ENCODE results near the gene GPR84. TPM values are rescaled to one million over a fixed set of nuclear protein-coding genes. Genes with fewer than 3 reads are reported as not detected.
"Not testable (repeated sequence)": the region's sequence is repeated elsewhere in the genome, so short reads cannot be mapped to it uniquely, and the experiment has no call there.

Gene GPR84
- total RNA-seq, 2 experiments from 2014 or later, result 2.4 to 2.6 TPM

DNA sequence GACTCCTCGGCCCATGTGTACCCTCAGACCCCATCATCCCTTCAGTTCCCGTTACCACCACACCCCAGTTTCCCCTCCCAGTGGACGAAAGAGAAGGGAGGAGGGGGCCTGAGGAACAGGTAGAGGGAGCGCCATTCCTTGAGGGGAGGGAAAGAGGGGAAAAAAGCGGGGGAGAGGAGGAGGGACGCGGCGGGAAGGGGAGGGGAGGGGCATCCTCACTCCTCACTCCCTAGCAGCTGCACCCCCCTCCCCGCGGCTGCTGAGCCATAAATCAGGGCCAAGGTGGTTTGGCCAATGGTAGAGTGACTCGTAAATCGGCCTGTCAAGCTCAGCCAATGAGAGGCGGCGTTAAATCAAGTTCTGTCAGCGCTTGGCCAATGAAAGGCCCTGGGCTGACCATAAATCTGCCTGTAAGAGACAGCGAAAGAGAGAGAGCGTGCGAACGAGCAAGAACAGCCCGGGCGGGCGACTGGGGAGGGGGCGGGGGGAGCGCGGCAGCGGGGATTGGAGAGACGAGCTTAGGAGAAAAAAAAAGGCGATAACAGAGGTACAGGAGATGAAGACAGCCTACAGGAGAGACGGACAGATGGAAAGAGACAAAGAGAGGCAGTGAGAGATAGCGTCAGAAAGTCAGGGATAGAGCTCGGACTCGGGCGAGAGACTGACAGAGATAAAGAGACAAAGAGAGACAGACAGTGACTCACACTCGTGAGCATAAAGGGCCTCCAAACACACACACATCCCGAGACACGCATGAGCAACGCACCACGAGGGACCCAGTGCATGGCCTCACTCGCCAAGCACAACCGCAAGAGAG lies 5.1 kb downstream of the GPR84 start:
- POLR2A ChIA-PET, result interaction anchor here (0.6 to 2.7 kb wide), 15 partner anchors 13 to 143 kb away, joined by 3 to 23 read pairs (median 4); partner anchors contain the start of genes CBX5, COPZ1, HNRNPA1 and NCKAP1L
- H3K9me3 Mint-ChIP-seq, result no peaks in the 10 kb centered on the region
- H3K27ac Mint-ChIP-seq, result no peak overlapping the region
- intact Hi-C loops (cut with micrococcal nuclease), result loop anchor here (1.0 to 2.0 kb wide), 6 partner anchors 9 to 143 kb away; partner anchors contain the start of genes CBX5 and HNRNPA1
- H3K4me3 Mint-ChIP-seq, result no peak overlapping the region
- no peaks in the 10 kb centered on the region for H3K36me3 Mint-ChIP-seq
- CTCF ChIA-PET, result interaction anchor here (0.7 to 8.3 kb wide), 20 partner anchors 8 to 151 kb away, joined by 3 to 76 read pairs (median 6); partner anchors contain the start of gene COPZ1
- H3K4me1 Mint-ChIP-seq (ENCODE audit: low read depth), result peaks cover 16% of the 10 kb centered on the region
- peak; percentile 97 for DNase-seq
- no peaks in the 10 kb centered on the region for H3K27me3 Mint-ChIP-seq

DNA sequence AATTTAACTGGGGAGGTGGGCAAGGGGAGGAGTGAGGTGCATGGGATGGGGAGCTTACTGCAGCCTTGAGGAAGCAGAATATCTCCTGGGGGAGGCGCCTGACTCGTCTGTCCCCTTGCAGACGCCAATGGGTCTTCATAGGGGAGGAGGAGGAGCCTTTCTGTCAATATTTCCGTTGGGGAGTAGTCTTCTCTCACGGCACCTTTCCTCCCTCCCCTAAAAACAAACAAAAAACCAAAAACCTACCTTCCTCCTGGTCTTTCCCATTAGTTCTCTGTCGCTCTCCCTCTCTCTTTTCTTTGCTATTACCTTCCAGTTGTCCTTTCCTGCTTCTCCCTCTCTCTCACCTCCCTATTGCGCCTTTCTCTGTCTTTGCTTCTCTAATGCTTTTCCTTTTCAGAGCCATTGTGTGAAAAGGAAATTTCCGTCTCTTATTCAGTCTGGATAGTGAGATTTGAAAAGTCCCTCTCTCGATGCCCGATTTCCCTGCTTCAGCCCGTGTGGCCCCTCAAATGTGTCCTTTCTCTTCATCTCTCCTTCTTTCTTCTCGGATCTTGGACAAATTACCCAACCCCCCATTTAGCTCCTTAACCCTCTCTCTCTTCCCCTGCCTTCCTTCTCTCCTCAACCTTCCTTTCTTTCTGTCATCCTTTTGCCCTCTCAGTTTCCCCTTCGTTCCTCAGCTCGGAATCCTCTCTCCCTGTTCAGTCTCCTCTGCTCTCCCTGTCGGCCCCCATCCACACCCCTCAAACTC lies 5.9 kb downstream of the GPR84 start:
- peaks cover 8% of the 10 kb centered on the region for H3K4me1 Mint-ChIP-seq (ENCODE audit: low read depth)
- no peak overlapping the region for H3K27ac Mint-ChIP-seq
- ChIA-PET POLR2A (interaction anchor here (0.6 to 2.7 kb wide), 13 partner anchors 21 to 142 kb away, joined by 3 to 23 read pairs (median 4); partner anchors contain the start of genes CBX5, COPZ1, HNRNPA1 and NCKAP1L), CTCF (interaction anchor here (0.8 to 8.3 kb wide), 18 partner anchors 8 to 150 kb away, joined by 3 to 76 read pairs (median 6); partner anchors contain the start of gene COPZ1)
- no peak overlapping the region for H3K4me3 Mint-ChIP-seq
- no peaks in the 10 kb centered on the region for H3K36me3 Mint-ChIP-seq
- H3K27me3 Mint-ChIP-seq, result no peaks in the 10 kb centered on the region
- peak; percentile 61 for DNase-seq
- H3K9me3 Mint-ChIP-seq, result no peaks in the 10 kb centered on the region
- intact Hi-C loops (cut with micrococcal nuclease), result loop anchor here (2.0 kb wide), 1 partner anchor 64 kb away; no protein-coding TSS in a partner anchor

DNA sequence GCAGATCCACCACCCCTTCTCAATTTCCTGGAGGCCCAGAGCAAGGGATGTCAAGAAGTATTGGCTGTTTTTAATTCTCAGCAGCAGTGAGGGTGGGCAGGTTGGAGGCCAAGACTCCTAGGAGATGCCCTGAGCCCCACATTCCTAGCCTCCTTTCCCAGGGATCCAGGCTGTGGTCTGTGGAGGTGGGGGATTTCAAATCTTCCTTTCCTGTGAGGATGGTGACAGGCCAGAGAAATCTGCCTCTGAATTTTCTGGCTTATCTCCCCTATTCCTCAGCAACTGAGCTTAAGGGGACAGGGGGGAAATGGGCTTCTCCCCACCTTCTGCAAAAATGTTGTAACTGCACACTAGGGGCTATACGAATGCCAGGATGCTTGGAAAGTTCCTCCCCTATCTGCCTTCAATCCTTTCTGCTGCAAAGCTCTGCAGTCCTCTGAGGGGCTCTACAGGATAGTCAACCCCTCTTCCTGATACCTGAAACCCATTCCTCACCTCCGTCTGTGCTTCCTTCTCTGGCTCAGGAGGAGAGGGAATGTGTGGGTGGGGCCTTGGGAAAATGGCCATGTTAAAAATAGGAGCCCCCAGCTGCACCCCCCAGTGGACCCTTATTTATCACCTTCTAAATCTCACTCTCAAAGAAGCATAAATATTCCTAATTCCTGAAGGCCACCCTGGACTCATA lies 6.6 kb downstream of the GPR84 start:
- H3K4me3 Mint-ChIP-seq, result no peak overlapping the region
- no peaks in the 10 kb centered on the region for H3K36me3 Mint-ChIP-seq
- intact Hi-C loops (cut with micrococcal nuclease), result loop anchor here (2.0 kb wide), 1 partner anchor 63 kb away; no protein-coding TSS in a partner anchor
- no peak overlapping the region for H3K27ac Mint-ChIP-seq
- H3K9me3 Mint-ChIP-seq, result no peaks in the 10 kb centered on the region
- H3K27me3 Mint-ChIP-seq, result no peaks in the 10 kb centered on the region
- CTCF ChIA-PET, result interaction anchor here (0.5 to 8.3 kb wide), 15 partner anchors 11 to 156 kb away, joined by 3 to 76 read pairs (median 11); partner anchors contain the start of gene COPZ1
- no peak for DNase-seq
- peaks cover 10% of the 10 kb centered on the region for H3K4me1 Mint-ChIP-seq (ENCODE audit: low read depth)
- POLR2A ChIA-PET, result interaction anchor here (2.3 to 2.7 kb wide), 3 partner anchors 21 to 77 kb away, joined by 7 to 23 read pairs (median 11); partner anchors contain the start of genes CBX5, COPZ1 and HNRNPA1

DNA sequence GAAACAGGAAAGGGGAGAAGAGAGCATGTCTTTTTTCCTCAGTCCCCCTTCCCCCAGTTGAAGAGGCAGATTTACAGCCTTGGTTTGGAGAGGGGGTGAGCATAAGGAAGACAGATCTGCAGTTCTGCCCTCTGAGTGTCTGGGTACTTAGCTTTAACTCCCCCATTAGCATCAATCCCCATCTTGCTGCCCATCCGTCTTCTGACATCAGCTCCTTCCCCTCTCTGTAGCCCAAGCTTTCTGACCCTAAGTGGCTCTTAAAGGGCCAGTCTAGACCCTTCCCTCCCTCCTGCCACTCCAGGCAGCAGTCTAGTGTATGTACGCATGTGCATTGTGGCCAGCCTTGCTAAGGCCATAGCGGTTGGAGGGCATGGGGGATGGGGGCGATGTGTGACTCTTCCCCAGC lies 7.3 kb downstream of the GPR84 start:
- DNase-seq, result no peak
- Mint-ChIP-seq H3K4me3 (no peak overlapping the region), H3K27ac (no peak overlapping the region), H3K27me3 (no peaks in the 10 kb centered on the region), H3K4me1 (ENCODE audit: low read depth) (peaks cover 17% of the 10 kb centered on the region), H3K9me3 (no peaks in the 10 kb centered on the region), H3K36me3 (no peaks in the 10 kb centered on the region)
- POLR2A ChIA-PET, result interaction anchor here (1.5 kb wide), 1 partner anchor 77 kb away, joined by 4 read pairs; the partner anchor contains the start of gene HNRNPA1
- intact Hi-C loops (cut with micrococcal nuclease), result no loop called here
- CTCF ChIA-PET, result interaction anchor here (0.9 to 8.3 kb wide), 8 partner anchors 12 to 105 kb away, joined by 3 to 76 read pairs (median 6); partner anchors contain the start of gene COPZ1

DNA sequence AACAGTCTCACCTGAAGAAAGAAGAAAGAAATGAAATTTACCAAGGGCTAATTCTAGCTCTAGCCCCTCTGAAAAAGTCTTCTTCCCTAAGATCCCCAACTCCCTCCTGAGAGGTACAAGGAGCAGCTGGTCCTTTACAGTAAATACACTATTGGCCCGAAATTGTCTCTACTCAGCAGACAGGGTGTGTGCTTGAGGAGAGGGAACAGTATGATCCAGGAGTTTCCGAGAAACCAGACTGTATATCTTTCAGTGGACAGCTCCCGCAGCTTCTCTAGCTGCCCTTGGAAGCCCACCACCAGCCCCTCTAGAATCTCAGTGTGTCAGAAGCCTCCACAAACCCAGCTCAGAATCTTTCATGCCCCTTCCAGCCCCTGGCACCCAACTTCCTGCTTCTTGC lies 8.1 kb downstream of the GPR84 start:
- intact Hi-C loops (cut with micrococcal nuclease), result no loop called here
- peaks cover 7% of the 10 kb centered on the region for H3K36me3 Mint-ChIP-seq
- H3K4me1 Mint-ChIP-seq (ENCODE audit: low read depth), result peaks cover 22% of the 10 kb centered on the region
- CTCF ChIA-PET, result interaction anchor here (1.5 to 8.3 kb wide), 4 partner anchors 12 to 62 kb away, joined by 5 to 76 read pairs (median 20); partner anchors contain the start of gene COPZ1
- no peaks in the 10 kb centered on the region for H3K27me3 Mint-ChIP-seq
- H3K4me3 Mint-ChIP-seq, result no peak overlapping the region
- POLR2A ChIA-PET, result interaction anchor here (1.5 kb wide), 1 partner anchor 76 kb away, joined by 4 read pairs; the partner anchor contains the start of gene HNRNPA1
- H3K9me3 Mint-ChIP-seq, result no peaks in the 10 kb centered on the region
- no peak for DNase-seq
- H3K27ac Mint-ChIP-seq, result no peak overlapping the region

DNA sequence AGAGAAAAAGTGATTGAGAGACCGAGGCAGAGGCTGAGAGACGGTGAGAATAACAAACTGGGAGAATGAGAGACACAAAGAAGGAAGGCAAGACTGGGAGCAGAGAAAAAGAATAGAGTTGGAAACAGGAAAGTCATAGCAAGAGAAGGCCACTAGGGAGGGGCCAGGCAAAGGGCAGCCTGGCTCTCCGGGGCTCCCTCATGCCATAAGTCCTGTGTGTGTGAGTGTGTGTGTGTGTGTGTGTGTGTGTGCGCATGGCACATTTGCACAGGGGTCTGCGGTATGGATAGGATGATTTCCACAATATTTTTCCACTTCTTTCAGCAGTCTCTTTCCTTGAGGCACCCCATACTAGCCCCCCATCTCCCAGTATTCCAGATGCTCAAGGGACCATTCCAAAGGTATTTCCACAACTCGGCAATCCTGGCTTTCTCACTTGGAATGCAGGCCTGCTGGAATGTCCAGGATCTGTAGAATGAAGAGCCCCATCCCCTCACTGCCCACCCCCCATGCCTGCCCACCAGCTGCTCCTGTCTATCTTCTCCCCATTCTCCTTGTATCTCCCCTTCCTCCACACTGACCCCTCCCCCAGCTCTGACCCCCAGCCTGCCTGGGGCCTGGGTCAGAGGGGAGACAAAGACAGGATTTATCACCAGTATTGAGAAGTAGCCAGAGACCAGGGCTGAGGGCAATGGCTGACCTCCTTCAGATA lies 9.0 kb downstream of the GPR84 start:
- intact Hi-C loops (cut with micrococcal nuclease), result no loop called here
- H3K9me3 Mint-ChIP-seq, result no peaks in the 10 kb centered on the region
- ChIA-PET POLR2A (no interaction called here), CTCF (interaction anchor here (1.5 kb wide), 1 partner anchor 30 kb away, joined by 5 read pairs; the partner anchor contains the start of gene COPZ1)
- H3K4me1 Mint-ChIP-seq (ENCODE audit: low read depth), result peaks cover 16% of the 10 kb centered on the region
- DNase-seq, result no peak
- H3K27ac Mint-ChIP-seq, result no peak overlapping the region
- peaks cover 15% of the 10 kb centered on the region for H3K36me3 Mint-ChIP-seq
- H3K27me3 Mint-ChIP-seq, result no peaks in the 10 kb centered on the region
- no peak overlapping the region for H3K4me3 Mint-ChIP-seq

DNA sequence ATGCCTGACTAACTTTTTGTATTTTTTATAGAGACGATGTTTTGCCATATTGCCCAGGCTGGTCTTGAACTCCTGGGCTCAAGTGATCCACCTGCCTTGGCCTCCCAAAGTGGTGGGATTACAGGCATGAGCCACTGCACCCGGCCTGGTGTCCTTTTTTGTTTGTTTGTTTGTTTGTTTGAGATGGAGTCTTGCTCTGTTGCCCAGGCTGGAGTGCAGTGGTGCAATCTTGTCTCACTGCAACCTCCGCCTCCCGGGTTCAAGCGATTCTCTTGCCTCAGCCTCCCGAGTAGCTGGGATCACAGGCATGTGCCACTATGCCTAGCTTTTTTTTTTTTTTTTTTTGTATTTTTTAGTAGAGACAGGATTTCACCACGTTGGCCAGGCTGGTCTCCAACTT lies 10.0 kb downstream of the GPR84 start:
- H3K27ac Mint-ChIP-seq; H3K27me3 Mint-ChIP-seq; DNase-seq; intact Hi-C loops (cut with micrococcal nuclease); POLR2A ChIA-PET; H3K9me3 Mint-ChIP-seq; H3K4me3 Mint-ChIP-seq: not testable (repeated sequence)
- CTCF ChIA-PET, result interaction anchor here (0.7 to 2.8 kb wide), 2 partner anchors 11 to 14 kb away, joined by 3 to 13 read pairs; no protein-coding TSS in a partner anchor
- Mint-ChIP-seq H3K36me3 (peaks cover 21% of the 10 kb centered on the region), H3K4me1 (ENCODE audit: low read depth) (peaks cover 15% of the 10 kb centered on the region)

DNA sequence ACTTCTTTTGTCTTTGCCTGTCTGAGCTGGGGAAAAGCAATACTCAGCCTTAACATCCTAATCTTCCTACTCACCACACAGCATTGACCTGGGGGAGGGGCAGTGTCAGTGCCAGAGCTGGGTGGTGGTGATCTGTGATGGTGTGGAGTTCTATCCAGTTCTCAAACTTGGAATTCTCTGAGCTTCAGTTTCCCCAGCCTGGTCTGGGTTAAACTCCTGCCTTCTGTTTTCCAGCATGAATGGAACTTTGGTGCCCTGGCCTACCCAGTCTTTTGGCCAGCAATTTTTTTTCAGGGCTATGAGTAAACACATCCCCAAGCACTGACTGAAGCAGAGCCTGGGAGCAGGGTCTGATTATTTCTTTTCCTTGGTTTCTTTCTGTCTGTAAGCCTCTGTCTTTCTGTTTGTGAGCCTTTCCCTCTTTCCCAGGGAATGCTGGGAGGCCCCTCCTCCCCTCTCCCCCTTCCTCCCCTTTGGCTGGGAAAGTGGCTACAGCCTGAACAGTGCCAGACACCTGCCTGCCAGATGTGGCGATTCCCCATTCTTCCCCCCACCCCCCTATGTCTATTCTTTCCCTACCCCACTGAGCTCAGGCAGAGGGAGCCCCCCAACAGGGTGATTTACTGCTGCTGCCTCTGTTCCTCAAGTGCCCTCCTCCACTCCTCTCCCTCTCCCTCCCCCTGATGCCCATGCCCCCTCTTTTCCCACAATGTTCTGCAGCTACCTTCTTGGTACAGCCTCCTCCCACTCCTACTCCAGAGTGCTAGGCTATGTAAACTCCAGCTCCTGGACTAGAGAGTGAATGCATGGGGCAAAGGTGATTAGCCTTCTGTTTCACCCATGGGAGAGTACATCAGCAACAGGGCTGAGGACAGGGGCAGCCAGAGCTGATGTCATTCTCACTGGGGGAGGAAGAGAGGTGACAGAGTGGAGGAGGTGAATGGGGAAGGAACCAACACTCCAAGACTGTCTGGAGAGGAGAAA lies 11.1 kb downstream of the GPR84 start:
- intact Hi-C loops (cut with micrococcal nuclease), result no loop called here
- CTCF ChIA-PET, result interaction anchor here (0.6 to 2.8 kb wide), 9 partner anchors 15 to 138 kb away, joined by 3 to 13 read pairs (median 5); partner anchors contain the start of gene COPZ1
- Mint-ChIP-seq H3K9me3 (no peaks in the 10 kb centered on the region), H3K4me1 (ENCODE audit: low read depth) (peaks cover 15% of the 10 kb centered on the region), H3K27ac (no peak overlapping the region), H3K36me3 (peaks cover 24% of the 10 kb centered on the region), H3K4me3 (no peak overlapping the region), H3K27me3 (no peaks in the 10 kb centered on the region)
- DNase-seq, result no peak
- POLR2A ChIA-PET, result no interaction called here

DNA sequence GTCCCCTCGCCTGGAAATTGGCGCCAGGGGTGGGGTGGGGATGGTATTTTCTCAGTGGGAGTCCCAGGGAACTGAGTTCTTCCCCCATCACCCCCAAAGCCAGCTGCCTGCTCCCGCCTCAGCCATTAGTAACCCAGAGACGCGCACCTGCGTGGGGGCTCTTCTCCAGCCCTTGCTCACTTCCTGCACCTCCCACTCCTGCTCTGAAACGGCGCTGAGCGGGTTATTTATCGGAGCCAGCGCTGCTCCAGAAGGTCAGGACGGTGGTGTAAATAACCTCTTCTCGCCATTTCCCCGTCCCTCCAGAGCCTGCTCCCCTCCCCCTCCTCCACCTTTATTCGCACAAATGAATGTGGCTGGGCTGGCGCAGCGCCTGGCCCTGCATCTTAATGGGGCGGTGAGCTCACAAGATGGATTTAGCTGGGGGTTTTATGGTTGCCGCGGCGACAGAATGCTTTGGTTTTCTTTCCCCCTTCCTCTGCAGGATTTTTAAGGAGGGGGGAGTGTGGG lies 12.2 kb downstream of the GPR84 start:
- Mint-ChIP-seq H3K4me1 (ENCODE audit: low read depth) (peaks cover 15% of the 10 kb centered on the region), H3K36me3 (peaks cover 33% of the 10 kb centered on the region), H3K4me3 (peak overlapping the region; percentile 59), H3K9me3 (no peaks in the 10 kb centered on the region), H3K27me3 (no peaks in the 10 kb centered on the region), H3K27ac (peak overlapping the region; percentile 46)
- DNase-seq, result peak; percentile 68
- POLR2A ChIA-PET, result no interaction called here
- intact Hi-C loops (cut with micrococcal nuclease), result no loop called here
- CTCF ChIA-PET, result interaction anchor here (0.9 to 2.8 kb wide), 6 partner anchors 14 to 100 kb away, joined by 3 to 13 read pairs (median 6); partner anchors contain the start of gene COPZ1

DNA sequence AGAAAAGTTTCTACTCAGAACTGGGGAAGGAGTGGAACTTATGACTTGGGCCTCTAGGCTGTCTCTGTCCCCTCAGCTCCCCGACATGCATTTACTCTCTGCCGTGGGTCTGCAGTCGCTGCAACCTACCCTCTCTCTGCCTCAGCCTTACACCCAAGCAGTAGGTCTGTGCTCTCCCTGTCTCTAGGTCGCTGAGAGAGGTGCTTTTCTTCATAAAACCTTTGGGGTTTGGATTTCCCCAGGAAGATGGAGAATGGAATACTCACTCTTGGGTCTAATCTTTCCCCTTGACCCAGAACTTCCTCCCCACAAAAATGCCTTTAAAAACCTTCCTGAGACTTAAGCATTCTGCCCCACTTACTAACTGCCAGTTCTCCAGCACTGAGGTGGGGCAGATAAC lies 12.9 kb downstream of the GPR84 start:
- Mint-ChIP-seq H3K4me3 (no peak overlapping the region), H3K9me3 (no peaks in the 10 kb centered on the region), H3K36me3 (peaks cover 36% of the 10 kb centered on the region), H3K27ac (no peak overlapping the region), H3K4me1 (ENCODE audit: low read depth) (peaks cover 15% of the 10 kb centered on the region), H3K27me3 (no peaks in the 10 kb centered on the region)
- CTCF ChIA-PET, result interaction anchor here (1.1 to 1.9 kb wide), 3 partner anchors 8 to 26 kb away, joined by 4 to 6 read pairs (median 4); partner anchors contain the start of gene COPZ1
- POLR2A ChIA-PET, result no interaction called here
- intact Hi-C loops (cut with micrococcal nuclease), result no loop called here
- DNase-seq, result no peak

Data from activated CD4-positive, alpha-beta memory T cell treated with anti-CD3 and anti-CD28 coated beads for 36 hours (primary cell).